Measurements from ENCODE around the gene NECTIN2.
"Not testable (repeated sequence)": the region's sequence is repeated elsewhere in the genome, so short reads cannot be mapped to it uniquely, and the experiment has no call there.

NECTIN2 gene

DNA sequence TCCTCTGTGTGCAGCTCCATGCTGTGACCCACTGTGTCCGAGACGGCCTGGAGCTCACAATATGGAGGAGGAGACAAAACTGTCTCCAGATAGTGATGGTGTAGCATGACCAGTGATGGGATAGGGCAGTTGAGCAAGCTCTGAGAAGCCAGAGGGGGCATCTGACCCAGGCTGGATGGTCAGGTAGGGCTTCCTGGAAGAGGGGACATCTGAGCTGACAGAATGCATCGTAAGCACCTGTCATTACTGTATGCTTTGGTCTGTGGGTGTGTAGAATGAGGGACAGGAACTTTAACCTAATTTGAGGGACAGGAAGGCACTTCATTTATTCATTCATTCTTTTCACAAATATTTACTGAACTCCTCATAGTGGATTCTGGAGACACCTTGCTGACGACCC, 38.5 kb downstream of the NECTIN2 start:
- no peak for DNase-seq (ENCODE audit: low spot score)

DNA sequence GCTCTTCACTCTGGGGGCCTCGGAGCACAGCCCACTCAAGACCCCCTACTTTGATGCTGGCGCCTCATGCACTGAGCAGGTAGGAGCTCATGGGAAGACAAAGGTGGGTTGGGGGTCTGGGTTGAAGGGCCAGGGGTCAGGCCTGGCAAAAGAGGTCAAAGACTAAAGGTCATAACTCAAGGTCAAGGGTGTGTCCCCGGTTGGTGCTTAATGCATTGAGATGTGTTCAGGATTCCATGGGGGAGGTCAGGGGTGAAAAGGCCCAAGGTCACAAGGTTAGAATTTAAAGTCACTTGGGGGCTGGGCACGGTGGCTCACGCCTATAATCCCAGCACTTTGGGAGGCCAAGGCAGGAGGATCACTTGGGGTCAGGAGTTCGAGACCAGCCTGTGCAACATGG, 40.0 kb downstream of the NECTIN2 start:
- DNase-seq (ENCODE audit: low spot score), result no peak

DNA sequence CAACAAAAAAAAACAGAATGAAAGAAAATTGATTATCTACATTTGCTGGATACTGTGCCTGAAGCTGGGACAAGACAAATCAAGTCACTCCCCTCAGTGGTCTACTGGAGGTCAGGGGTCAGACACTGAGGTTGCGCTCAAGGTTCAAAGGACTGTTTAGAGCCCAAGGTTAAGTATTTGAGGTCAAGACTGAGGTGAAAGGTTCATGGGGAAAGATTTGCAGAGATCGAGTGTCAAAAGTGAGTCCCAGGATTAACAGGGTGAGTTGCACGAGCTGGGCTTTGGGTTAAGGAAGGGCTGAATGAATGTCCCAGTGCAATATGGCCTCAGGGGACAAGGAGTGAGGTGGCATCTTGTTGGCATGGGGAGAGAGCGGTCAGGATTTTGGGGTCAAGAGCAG, 41.6 kb downstream of the NECTIN2 start:
- DNase-seq (ENCODE audit: low spot score), result no peak

DNA sequence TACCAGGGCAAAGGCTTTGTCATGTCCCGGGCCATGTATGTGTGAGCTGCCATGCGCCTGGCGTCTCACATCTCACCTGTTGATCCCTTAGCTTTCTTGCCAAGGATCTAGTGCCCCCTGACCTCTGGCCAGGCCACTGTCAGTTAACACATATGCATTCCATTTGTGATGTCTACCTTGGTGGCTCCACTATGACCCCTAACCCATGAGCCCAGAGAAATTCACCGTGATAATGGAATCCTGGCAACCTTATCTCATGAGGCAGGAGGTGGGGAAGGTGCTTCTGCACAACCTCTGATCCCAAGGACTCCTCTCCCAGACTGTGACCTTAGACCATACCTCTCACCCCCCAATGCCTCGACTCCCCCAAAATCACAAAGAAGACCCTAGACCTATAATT, 42.2 kb downstream of the NECTIN2 start:
- DNase-seq (ENCODE audit: low spot score), result not testable (repeated sequence)

DNA sequence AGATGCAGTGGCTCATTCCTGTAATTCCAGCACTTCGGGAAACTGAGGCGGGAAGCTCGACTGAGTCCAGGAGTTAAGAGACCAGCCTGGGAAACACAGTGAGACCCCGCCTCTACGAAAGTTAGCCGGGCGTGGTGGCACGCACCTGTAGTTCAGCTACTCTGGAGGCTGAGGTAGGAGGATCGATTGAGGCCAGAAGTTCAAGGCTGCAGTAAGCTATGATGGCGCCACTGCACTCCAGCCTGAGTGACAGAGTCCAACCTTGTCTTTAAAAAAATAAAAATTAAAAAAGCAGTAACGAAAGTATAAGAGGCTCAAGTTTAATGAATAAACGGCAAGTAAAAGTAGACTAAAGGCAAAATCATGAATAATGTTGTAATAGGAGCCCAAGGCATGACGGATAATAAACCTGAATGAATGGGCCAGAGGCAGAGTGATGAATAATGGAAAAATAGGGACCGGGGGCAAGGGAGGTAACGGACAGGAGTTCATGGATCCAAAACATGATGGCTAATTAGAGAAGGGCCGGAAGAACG, 43.8 kb downstream of the NECTIN2 start:
- DNase-seq (ENCODE audit: low spot score), result no peak

DNA sequence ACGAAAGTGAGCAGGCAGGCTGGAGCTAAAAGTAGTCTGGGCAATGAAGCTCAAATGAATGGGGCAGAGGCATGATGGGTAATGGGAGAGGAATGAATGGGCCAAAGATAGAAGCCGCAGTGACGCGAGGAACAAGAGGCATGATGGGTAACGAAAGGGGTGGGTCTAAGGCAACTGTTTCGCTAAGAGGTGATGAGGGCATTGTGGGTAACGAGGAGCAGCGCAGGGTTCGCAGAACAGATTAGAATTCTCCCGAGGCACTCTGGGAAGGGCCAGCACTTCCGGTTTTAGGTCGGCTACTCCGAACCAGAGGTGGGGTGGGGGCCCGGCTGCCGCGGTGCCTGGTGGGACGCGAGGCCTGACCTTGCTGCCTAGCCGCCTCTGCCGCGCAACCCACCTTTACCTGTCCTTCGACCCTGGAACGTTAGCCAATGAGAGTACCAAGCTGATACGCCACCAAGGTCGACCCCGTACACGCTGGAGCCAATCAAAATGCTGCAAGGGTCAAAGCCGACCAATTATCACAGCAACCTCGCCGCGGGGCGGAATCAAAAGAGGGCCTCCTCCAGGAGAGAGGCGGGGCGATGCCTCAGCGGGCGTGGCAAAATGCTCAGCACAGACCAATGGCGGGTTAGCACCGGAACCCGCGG, 44.4 kb downstream of the NECTIN2 start:
- DNase-seq (ENCODE audit: low spot score), result peak; percentile 100

DNA sequence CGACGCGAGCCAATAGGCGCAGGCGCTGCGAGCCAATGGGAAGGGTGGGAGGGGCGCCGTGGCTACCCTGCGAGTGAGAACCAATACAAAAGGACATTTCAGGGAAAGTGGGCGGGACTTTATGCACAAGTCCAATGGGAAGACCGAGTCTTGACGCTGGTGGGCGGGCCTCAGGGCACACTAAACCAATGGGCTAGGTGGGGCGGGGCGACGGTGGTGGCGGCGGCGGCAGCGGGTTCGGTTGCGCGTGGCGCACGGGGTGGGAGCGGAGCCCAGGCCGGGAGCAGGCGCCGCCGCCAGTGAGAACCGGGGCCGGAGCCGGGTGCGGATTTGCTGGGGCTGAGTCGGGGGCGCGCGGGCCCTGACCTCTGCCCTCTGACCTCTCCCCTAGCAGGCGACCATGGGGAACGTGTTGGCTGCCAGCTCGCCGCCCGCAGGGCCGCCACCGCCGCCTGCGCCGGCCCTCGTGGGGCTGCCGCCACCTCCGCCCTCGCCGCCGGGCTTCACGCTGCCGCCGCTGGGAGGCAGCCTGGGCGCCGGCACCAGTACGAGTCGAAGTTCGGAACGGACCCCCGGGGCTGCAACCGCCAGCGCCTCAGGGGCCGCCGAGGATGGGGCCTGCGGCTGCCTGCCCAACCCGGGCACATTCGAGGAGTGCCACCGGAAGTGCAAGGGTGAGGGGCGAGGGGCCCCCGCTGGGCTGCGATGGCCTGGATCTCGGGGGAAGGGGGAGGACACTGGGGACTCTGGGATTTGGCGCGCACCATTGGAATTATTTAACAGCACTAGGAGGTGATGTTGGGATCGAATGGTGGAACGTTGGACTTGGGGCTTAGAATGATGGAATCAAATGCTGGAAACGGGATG, 45.2 kb downstream of the NECTIN2 start, which contains the start of gene TOMM40:
Gene TOMM40 (plus strand): TSS at position 239 of the 867 bp plus-strand sequence. CDS start 162 bp downstream, at position 401.
- no peak for DNase-seq (ENCODE audit: low spot score)

DNA sequence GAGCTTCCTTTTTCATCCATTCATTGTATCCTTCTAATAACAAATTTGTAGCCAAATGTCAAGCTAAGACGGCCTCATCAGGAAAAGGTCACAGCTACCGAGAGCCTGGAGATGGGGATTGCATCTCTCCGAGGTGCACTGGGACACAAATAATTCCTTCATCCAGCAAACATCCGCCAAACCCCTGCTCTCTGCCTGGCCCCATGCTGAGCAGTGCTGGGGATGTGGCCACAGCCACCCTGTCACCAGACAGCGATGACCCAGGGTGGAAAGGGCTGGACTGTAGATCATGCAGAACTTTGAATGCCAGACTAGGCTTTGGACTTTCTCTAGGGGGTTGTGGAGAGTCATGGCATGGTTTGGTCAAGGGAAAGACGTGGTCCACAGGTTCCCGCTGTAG, 46.8 kb downstream of the NECTIN2 start:
- no peak for DNase-seq (ENCODE audit: low spot score)

DNA sequence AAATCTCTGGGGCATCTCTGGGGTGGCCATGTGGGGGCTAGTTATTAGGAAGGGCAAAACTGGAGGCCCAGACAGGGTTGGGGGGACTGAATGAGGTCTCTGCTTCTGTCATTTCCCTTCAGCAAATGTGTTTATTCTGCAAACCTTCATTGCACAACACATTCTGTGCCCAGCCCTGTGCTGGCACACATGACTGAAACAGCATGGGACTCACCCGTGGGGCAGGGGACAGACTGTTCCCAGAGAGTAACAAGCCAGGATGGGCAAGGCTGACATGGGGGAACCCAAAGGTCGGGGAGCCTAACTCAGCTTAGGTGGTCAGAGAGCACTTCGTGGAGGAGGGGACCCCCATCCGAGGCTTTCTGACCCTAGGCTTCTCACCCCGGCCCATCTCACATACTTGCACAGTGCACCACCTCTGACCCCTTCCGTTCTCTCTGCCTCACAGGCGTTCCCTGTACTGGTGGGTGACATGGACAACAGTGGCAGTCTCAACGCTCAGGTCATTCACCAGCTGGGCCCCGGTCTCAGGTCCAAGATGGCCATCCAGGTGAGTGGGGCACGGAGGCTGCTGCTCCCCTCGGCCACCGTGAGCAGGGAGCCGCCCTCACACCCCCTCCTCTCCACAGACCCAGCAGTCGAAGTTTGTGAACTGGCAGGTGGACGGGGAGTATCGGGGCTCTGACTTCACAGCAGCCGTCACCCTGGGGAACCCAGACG, 47.4 kb downstream of the NECTIN2 start:
- DNase-seq (ENCODE audit: low spot score), result no peak

DNA sequence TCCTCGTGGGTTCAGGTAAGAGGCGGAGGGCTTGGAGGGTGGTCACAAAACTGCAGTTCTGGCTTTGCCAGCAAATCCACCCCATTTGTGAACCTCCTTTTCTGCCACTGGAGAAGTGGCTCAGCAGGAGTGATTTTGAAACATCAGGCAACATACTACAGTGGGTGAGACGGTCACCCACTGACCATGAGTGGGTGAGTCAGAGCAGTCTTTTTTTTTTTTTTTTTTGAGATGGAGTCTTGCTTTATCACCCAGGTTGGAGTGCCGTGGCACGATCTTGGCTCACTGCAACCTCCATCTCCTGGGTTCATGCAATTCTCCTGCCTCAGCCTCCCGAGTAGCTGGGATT, 47.9 kb downstream of the NECTIN2 start:
- DNase-seq (ENCODE audit: low spot score), result no peak

DNA sequence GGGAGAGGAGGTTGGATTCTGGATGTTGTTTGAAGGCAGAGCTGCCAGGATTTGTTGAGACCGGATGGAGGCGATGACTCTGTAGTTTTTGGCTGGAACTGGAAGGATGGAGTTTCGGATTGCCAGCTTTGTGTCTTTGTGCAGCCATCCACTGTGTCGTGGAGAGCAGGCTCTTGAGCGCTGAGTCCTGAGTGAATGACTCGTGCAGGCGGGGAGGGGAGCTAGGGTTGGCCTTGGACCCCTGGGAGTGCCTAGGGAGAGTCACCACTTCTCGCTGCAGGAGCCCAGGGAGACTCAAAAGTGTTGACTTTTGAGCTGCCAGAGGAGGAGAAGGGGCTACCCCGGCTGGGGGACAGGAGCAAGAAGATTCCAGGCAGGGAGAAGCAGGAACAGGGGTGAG, 48.8 kb downstream of the NECTIN2 start:
- DNase-seq (ENCODE audit: low spot score), result no peak

DNA sequence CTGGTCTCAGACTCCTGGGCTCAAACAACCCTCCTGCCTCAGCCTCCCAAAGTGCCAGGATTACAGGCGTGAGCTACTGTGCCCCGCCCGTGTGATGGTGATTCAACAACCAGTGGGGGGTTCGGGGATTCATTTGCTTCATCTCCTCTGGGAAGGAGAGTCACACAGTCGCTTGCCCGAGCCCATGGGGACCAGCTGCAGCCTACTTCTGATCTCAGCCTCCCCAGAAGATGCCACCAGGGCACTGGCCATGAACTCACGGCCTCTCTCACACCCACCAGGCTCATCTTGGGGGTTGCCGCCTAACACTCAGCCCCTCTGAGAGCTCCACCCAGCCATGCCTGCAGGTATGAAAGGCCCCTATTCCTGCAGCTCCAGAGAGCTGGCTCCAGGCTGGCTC, 51.7 kb downstream of the NECTIN2 start:
- DNase-seq (ENCODE audit: low spot score), result no peak

DNA sequence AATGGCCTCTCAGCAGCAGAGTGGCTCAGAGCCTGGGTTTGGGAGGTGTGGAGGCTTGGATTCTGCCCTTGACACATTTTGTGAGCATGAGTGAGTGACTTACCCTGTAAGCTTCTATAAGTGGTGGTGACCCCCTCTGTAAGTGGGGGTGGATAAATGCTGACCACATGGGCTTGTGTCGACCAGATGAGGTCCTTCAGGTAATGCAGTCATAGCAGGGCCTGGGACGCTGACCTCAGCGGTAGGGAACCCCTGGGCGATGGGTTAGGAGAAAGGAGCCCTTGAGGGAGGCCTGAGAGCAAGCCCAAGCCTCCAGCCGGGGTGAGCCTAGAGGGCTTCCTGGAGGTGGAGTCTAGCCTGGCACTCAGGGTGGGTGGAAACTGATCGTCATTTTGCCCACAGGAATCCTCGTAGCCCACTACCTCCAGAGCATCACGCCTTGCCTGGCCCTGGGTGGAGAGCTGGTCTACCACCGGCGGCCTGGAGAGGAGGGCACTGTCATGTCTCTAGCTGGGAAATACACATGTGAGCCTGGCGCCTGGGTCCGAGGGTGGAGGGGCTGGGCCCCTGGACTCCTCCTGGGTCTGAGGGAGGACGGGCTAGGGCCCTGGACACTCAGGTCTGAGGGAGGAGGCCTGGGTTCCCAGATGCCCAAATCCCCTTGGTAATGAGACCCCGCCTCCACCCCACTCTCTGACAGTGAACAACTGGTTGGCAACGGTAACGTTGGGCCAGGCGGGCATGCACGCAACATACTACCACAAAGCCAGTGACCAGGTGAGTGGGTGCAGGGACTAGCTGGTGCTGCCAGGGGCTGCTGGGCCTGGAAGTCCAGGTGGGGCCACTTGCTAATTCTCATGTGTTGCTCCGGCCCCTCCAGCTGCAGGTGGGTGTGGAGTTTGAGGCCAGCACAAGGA, 54.5 kb downstream of the NECTIN2 start:
- DNase-seq (ENCODE audit: low spot score), result no peak

DNA sequence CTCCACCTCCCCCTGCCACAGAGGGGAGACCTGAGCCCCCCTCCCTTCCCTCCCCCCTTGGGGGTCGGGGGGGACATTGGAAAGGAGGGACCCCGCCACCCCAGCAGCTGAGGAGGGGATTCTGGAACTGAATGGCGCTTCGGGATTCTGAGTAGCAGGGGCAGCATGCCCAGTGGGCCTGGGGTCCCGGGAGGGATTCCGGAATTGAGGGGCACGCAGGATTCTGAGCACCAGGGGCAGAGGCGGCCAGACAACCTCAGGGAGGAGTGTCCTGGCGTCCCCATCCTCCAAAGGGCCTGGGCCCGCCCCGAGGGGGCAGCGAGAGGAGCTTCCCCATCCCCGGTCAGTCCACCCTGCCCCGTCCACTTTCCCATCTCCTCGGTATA, 57.1 kb downstream of the NECTIN2 start:
- DNase-seq (ENCODE audit: low spot score), result no peak

DNA sequence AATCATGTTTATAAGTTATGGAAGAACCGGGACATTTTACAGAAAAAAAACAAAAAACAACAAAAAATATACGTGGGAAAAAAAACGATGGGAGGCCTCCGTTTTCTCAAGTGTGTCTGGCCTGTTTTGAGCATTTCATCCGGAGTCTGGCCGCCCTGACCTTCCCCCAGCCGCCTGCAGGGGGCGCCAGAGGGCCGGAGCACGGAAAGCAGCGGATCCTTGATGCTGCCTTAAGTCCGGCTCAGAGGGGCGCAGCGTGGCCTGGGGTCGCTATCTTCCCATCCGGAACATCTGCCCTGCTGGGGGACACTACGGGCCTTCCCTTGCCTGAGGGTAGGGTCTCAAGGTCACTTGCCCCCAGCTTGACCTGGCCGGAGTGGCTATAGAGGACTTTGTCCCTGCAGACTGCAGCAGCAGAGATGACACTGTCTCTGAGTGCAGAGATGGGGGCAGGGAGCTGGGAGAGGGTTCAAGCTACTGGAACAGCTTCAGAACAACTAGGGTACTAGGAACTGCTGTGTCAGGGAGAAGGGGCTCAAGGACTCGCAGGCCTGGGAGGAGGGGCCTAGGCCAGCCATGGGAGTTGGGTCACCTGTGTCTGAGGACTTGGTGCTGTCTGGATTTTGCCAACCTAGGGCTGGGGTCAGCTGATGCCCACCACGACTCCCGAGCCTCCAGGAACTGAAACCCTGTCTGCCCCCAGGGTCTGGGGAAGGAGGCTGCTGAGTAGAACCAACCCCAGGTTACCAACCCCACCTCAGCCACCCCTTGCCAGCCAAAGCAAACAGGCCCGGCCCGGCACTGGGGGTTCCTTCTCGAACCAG, 57.7 kb downstream of the NECTIN2 start:
- peak; percentile 88 for DNase-seq (ENCODE audit: low spot score)

DNA sequence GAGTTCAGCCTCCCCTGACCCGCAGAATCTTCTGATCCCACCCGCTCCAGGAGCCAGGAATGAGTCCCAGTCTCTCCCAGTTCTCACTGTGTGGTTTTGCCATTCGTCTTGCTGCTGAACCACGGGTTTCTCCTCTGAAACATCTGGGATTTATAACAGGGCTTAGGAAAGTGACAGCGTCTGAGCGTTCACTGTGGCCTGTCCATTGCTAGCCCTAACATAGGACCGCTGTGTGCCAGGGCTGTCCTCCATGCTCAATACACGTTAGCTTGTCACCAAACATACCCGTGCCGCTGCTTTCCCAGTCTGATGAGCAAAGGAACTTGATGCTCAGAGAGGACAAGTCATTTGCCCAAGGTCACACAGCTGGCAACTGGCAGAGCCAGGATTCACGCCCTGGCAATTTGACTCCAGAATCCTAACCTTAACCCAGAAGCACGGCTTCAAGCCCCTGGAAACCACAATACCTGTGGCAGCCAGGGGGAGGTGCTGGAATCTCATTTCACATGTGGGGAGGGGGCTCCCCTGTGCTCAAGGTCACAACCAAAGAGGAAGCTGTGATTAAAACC, 58.4 kb downstream of the NECTIN2 start:
- no peak for DNase-seq (ENCODE audit: low spot score)

DNA sequence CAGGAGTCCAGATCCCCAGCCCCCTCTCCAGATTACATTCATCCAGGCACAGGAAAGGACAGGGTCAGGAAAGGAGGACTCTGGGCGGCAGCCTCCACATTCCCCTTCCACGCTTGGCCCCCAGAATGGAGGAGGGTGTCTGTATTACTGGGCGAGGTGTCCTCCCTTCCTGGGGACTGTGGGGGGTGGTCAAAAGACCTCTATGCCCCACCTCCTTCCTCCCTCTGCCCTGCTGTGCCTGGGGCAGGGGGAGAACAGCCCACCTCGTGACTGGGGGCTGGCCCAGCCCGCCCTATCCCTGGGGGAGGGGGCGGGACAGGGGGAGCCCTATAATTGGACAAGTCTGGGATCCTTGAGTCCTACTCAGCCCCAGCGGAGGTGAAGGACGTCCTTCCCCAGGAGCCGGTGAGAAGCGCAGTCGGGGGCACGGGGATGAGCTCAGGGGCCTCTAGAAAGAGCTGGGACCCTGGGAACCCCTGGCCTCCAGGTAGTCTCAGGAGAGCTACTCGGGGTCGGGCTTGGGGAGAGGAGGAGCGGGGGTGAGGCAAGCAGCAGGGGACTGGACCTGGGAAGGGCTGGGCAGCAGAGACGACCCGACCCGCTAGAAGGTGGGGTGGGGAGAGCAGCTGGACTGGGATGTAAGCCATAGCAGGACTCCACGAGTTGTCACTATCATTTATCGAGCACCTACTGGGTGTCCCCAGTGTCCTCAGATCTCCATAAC, 59.5 kb downstream of the NECTIN2 start, which contains the start of gene APOE:
Gene APOE (plus strand): TSS at position 360 of the 724 bp plus-strand sequence. CDS start 829 bp downstream, outside the sequence.
- no peak for DNase-seq (ENCODE audit: low spot score)

DNA sequence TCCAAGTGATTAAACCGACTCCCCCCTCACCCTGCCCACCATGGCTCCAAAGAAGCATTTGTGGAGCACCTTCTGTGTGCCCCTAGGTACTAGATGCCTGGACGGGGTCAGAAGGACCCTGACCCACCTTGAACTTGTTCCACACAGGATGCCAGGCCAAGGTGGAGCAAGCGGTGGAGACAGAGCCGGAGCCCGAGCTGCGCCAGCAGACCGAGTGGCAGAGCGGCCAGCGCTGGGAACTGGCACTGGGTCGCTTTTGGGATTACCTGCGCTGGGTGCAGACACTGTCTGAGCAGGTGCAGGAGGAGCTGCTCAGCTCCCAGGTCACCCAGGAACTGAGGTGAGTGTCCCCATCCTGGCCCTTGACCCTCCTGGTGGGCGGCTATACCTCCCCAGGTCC, 61.5 kb downstream of the NECTIN2 start:
- DNase-seq (ENCODE audit: low spot score), result no peak

DNA sequence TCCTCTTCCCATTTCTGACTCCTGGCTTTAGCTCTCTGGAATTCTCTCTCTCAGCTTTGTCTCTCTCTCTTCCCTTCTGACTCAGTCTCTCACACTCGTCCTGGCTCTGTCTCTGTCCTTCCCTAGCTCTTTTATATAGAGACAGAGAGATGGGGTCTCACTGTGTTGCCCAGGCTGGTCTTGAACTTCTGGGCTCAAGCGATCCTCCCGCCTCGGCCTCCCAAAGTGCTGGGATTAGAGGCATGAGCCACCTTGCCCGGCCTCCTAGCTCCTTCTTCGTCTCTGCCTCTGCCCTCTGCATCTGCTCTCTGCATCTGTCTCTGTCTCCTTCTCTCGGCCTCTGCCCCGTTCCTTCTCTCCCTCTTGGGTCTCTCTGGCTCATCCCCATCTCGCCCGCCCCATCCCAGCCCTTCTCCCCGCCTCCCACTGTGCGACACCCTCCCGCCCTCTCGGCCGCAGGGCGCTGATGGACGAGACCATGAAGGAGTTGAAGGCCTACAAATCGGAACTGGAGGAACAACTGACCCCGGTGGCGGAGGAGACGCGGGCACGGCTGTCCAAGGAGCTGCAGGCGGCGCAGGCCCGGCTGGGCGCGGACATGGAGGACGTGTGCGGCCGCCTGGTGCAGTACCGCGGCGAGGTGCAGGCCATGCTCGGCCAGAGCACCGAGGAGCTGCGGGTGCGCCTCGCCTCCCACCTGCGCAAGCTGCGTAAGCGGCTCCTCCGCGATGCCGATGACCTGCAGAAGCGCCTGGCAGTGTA, 62.2 kb downstream of the NECTIN2 start:
- no peak for DNase-seq (ENCODE audit: low spot score)
